ENCODE results near the gene MYCBP2. TPM values are rescaled to one million over a fixed set of nuclear protein-coding genes. Genes with fewer than 3 reads are reported as not detected.

MYCBP2 gene
- total RNA-seq, 1 donor from 2014 or later: 233 TPM

- no peaks in the 10 kb centered on the region for H3K27me3 Mint-ChIP-seq (ENCODE audit: unreplicated experiment)
- H3K27ac Mint-ChIP-seq (ENCODE audit: unreplicated experiment): no peak overlapping the region
- TF ChIP-seq CTCF (IDR thresholded peaks at IDR 0.05; ENCODE audit: partially characterized antibody, unreplicated experiment): no peak
- DNase-seq: no peak
- H3K4me1 Mint-ChIP-seq (ENCODE audit: low read depth, unreplicated experiment): no peaks in the 10 kb centered on the region
- no peak overlapping the region for H3K4me3 Mint-ChIP-seq (ENCODE audit: unreplicated experiment)
- no peaks in the 10 kb centered on the region for H3K36me3 Mint-ChIP-seq (ENCODE audit: unreplicated experiment)
- H3K9me3 Mint-ChIP-seq (ENCODE audit: unreplicated experiment): peaks cover 1% of the 10 kb centered on the region
Observed at GRCh38 chr13:77222000-77222690, 104.7 kb downstream of the MYCBP2 start.

GRCh38 chr13:77219401-77219800, 107.5 kb downstream of the MYCBP2 start:
- Mint-ChIP-seq H3K4me1 (ENCODE audit: low read depth, unreplicated experiment) (no peaks in the 10 kb centered on the region), H3K9me3 (ENCODE audit: unreplicated experiment) (no peaks in the 10 kb centered on the region)

GRCh38 chr13:77218274-77218673, 108.6 kb downstream of the MYCBP2 start:
- no peaks in the 10 kb centered on the region for H3K27me3 Mint-ChIP-seq (ENCODE audit: unreplicated experiment)
- TF ChIP-seq CTCF (IDR thresholded peaks at IDR 0.05; ENCODE audit: partially characterized antibody, unreplicated experiment): no peak
- H3K9me3 Mint-ChIP-seq (ENCODE audit: unreplicated experiment): no peaks in the 10 kb centered on the region
- H3K4me3 Mint-ChIP-seq (ENCODE audit: unreplicated experiment): no peak overlapping the region
- no peak overlapping the region for H3K27ac Mint-ChIP-seq (ENCODE audit: unreplicated experiment)
- DNase-seq: no peak
- H3K36me3 Mint-ChIP-seq (ENCODE audit: unreplicated experiment): no peaks in the 10 kb centered on the region
- H3K4me1 Mint-ChIP-seq (ENCODE audit: low read depth, unreplicated experiment): no peaks in the 10 kb centered on the region

More at GRCh38 chr13:77219401-77219800, 107.5 kb downstream of the MYCBP2 start:
- H3K4me3 Mint-ChIP-seq (ENCODE audit: unreplicated experiment): no peak overlapping the region
- no peak overlapping the region for H3K27ac Mint-ChIP-seq (ENCODE audit: unreplicated experiment)
- TF ChIP-seq CTCF (IDR thresholded peaks at IDR 0.05; ENCODE audit: partially characterized antibody, unreplicated experiment): no peak
- DNase-seq: no peak
- no peaks in the 10 kb centered on the region for H3K36me3 Mint-ChIP-seq (ENCODE audit: unreplicated experiment)
- no peaks in the 10 kb centered on the region for H3K27me3 Mint-ChIP-seq (ENCODE audit: unreplicated experiment)

- TF ChIP-seq CTCF (IDR thresholded peaks at IDR 0.05; ENCODE audit: partially characterized antibody, unreplicated experiment): no peak
- no peaks in the 10 kb centered on the region for H3K27me3 Mint-ChIP-seq (ENCODE audit: unreplicated experiment)
- no peaks in the 10 kb centered on the region for H3K4me1 Mint-ChIP-seq (ENCODE audit: low read depth, unreplicated experiment)
- H3K27ac Mint-ChIP-seq (ENCODE audit: unreplicated experiment): no peak overlapping the region
- no peak overlapping the region for H3K4me3 Mint-ChIP-seq (ENCODE audit: unreplicated experiment)
- DNase-seq: no peak
- H3K9me3 Mint-ChIP-seq (ENCODE audit: unreplicated experiment): peaks cover 1% of the 10 kb centered on the region
- no peaks in the 10 kb centered on the region for H3K36me3 Mint-ChIP-seq (ENCODE audit: unreplicated experiment)
Observed at GRCh38 chr13:77215543-77215942, 111.4 kb downstream of the MYCBP2 start.

- Mint-ChIP-seq H3K36me3 (ENCODE audit: unreplicated experiment) (no peaks in the 10 kb centered on the region), H3K9me3 (ENCODE audit: unreplicated experiment) (peaks cover 1% of the 10 kb centered on the region), H3K4me3 (ENCODE audit: unreplicated experiment) (no peak overlapping the region), H3K27ac (ENCODE audit: unreplicated experiment) (no peak overlapping the region), H3K27me3 (ENCODE audit: unreplicated experiment) (no peaks in the 10 kb centered on the region), H3K4me1 (ENCODE audit: low read depth, unreplicated experiment) (no peaks in the 10 kb centered on the region)
- TF ChIP-seq CTCF (IDR thresholded peaks at IDR 0.05; ENCODE audit: partially characterized antibody, unreplicated experiment): no peak
- no peak for DNase-seq
Observed at GRCh38 chr13:77213644-77214043, 113.2 kb downstream of the MYCBP2 start.
